ENCODE data around the gene NDUFS8.

GRCh38 chr11:68053981-68054812 is 23.7 kb downstream of the NDUFS8 start:
- TF ChIP-seq CREB1 (IDR thresholded peaks at IDR 0.05; ENCODE audit: low read depth) (no peak), CTCF (IDR thresholded peaks at IDR 0.05 in 2 of 3, conservative IDR thresholded peaks at IDR 0.05 in 1 of 3; ENCODE audit: control insufficient read depth in 2 of 3, extremely low read depth in 1 of 3, insufficient read depth in 1 of 3, low read depth in 3 of 3, low read length in 3 of 3) (no peak), MYC (IDR thresholded peaks at IDR 0.05; ENCODE audit: insufficient read depth, insufficient read length, insufficient replicate concordance, low read length, severe bottlenecking) (no peak), NKRF (conservative IDR thresholded peaks at IDR 0.05) (no peak)

All from GM12878 (cell line).